ENCODE data around the gene STAG1.
"Not testable (repeated sequence)": the region's sequence is repeated elsewhere in the genome, so short reads cannot be mapped to it uniquely, and the experiment has no call there.

STAG1 gene

GRCh38 chr3:136703429-136703828 lies 48.7 kb downstream of the STAG1 start:
- TF ChIP-seq POLR2A (IDR thresholded peaks at IDR 0.05; ENCODE audit: low read length) (no peak), GATA1 (IDR thresholded peaks at IDR 0.05; ENCODE audit: low read depth, low read length) (no peak)
- DNase-seq: peak in 1 of 2 experiments; percentile 16

GRCh38 chr3:136699271-136699828 lies 52.8 kb downstream of the STAG1 start:
- TF ChIP-seq GATA1 (IDR thresholded peaks at IDR 0.05; ENCODE audit: low read depth, low read length): no peak
- no peak for TF ChIP-seq POLR2A (IDR thresholded peaks at IDR 0.05; ENCODE audit: low read length)
- DNase-seq: no peak

- TF ChIP-seq GATA1 (IDR thresholded peaks at IDR 0.05; ENCODE audit: low read depth, low read length) (no peak), POLR2A (IDR thresholded peaks at IDR 0.05; ENCODE audit: low read length) (no peak)
- DNase-seq: no peak
Measured at GRCh38 chr3:136698361-136698760, 53.8 kb downstream of the STAG1 start.

GRCh38 chr3:136696797-136697196 lies 55.4 kb downstream of the STAG1 start:
- DNase-seq: no peak
- TF ChIP-seq GATA1 (IDR thresholded peaks at IDR 0.05; ENCODE audit: low read depth, low read length): no peak
- TF ChIP-seq POLR2A (IDR thresholded peaks at IDR 0.05; ENCODE audit: low read length): no peak

GRCh38 chr3:136694321-136694720 lies 57.9 kb downstream of the STAG1 start:
- no peak for DNase-seq
- TF ChIP-seq POLR2A (IDR thresholded peaks at IDR 0.05; ENCODE audit: low read length) (no peak), GATA1 (IDR thresholded peaks at IDR 0.05; ENCODE audit: low read depth, low read length) (no peak)

- TF ChIP-seq GATA1 (IDR thresholded peaks at IDR 0.05; ENCODE audit: low read depth, low read length): no peak
- TF ChIP-seq POLR2A (IDR thresholded peaks at IDR 0.05; ENCODE audit: low read length): no peak
- peak; percentile 46 to 66 for DNase-seq
Measured at GRCh38 chr3:136690599-136690998, 61.6 kb downstream of the STAG1 start.

- no peak for TF ChIP-seq POLR2A (IDR thresholded peaks at IDR 0.05; ENCODE audit: low read length)
- TF ChIP-seq GATA1 (IDR thresholded peaks at IDR 0.05; ENCODE audit: low read depth, low read length): no peak
- DNase-seq: peak; percentile 46 to 49
Measured at GRCh38 chr3:136685882-136686281, 66.3 kb downstream of the STAG1 start.

GRCh38 chr3:136682740-136683312 lies 69.4 kb downstream of the STAG1 start:
- DNase-seq: no peak
- TF ChIP-seq POLR2A (IDR thresholded peaks at IDR 0.05; ENCODE audit: low read length): no peak
- TF ChIP-seq GATA1 (IDR thresholded peaks at IDR 0.05; ENCODE audit: low read depth, low read length): no peak

- DNase-seq: no peak
- TF ChIP-seq POLR2A (IDR thresholded peaks at IDR 0.05; ENCODE audit: low read length): no peak
- no peak for TF ChIP-seq GATA1 (IDR thresholded peaks at IDR 0.05; ENCODE audit: low read depth, low read length)
Measured at GRCh38 chr3:136678981-136679380, 73.2 kb downstream of the STAG1 start.

GRCh38 chr3:136676009-136676408 lies 76.2 kb downstream of the STAG1 start:
- TF ChIP-seq GATA1 (IDR thresholded peaks at IDR 0.05; ENCODE audit: low read depth, low read length) (no peak), POLR2A (IDR thresholded peaks at IDR 0.05; ENCODE audit: low read length) (no peak)
- no peak for DNase-seq

GRCh38 chr3:136675150-136675858 lies 76.9 kb downstream of the STAG1 start:
- DNase-seq: peak in 1 of 2 experiments; percentile 26
- TF ChIP-seq GATA1 (IDR thresholded peaks at IDR 0.05; ENCODE audit: low read depth, low read length) (no peak), POLR2A (IDR thresholded peaks at IDR 0.05; ENCODE audit: low read length) (no peak)

GRCh38 chr3:136672457-136672856 lies 79.7 kb downstream of the STAG1 start:
- TF ChIP-seq GATA1 (IDR thresholded peaks at IDR 0.05; ENCODE audit: low read depth, low read length) (no peak), POLR2A (IDR thresholded peaks at IDR 0.05; ENCODE audit: low read length) (no peak)
- DNase-seq: peak; percentile 29 to 41

- no peak for DNase-seq
- TF ChIP-seq POLR2A (IDR thresholded peaks at IDR 0.05; ENCODE audit: low read length) (no peak), GATA1 (IDR thresholded peaks at IDR 0.05; ENCODE audit: low read depth, low read length) (no peak)
Measured at GRCh38 chr3:136671921-136672320, 80.3 kb downstream of the STAG1 start.

- TF ChIP-seq GATA1 (IDR thresholded peaks at IDR 0.05; ENCODE audit: low read depth, low read length): no peak
- TF ChIP-seq POLR2A (IDR thresholded peaks at IDR 0.05; ENCODE audit: low read length): no peak
- no peak for DNase-seq
Measured at GRCh38 chr3:136670166-136670565, 82.0 kb downstream of the STAG1 start.

GRCh38 chr3:136667081-136667480 lies 85.1 kb downstream of the STAG1 start:
- TF ChIP-seq GATA1 (IDR thresholded peaks at IDR 0.05; ENCODE audit: low read depth, low read length) (no peak), POLR2A (IDR thresholded peaks at IDR 0.05; ENCODE audit: low read length) (no peak)
- DNase-seq: peak; percentile 28 to 52

- DNase-seq: not testable (repeated sequence)
Measured at GRCh38 chr3:136666301-136666700, 85.9 kb downstream of the STAG1 start.
